T47D (cell line): ENCODE measurements around the gene GALNT17.

Experiments used
- DNase-seq, 2 experiments: peaks; one replicate each; pipeline versions ENCODE4 v3.0.0 to v3.0.0-alpha.2; 2011 to 2012; ENCODE audit warnings: low read depth in 1 of 2, low spot score in 1 of 2
- JUND ChIP-seq: IDR thresholded peaks from 2 replicates; pipeline ENCODE4 v1.6.1; 2012; ENCODE audit warnings: low read depth
- in situ Hi-C: cut with HindIII; loops from 2 replicates; pipeline ENCODE4 v1.10.0; 2016; ENCODE audit warnings: low sequenced_read_pairs, low pct_unique_long_range_greater_than_20kb

GALNT17 gene

GRCh38 chr7:71283802-71284201 is 151.9 kb downstream of the GALNT17 start:
- no peak for TF ChIP-seq JUND
- DNase-seq = no peak
- in situ Hi-C loops = no loop called here

GRCh38 chr7:71285571-71286145 is 153.7 kb downstream of the GALNT17 start:
- in situ Hi-C loops = no loop called here
- no peak for TF ChIP-seq JUND
- no peak for DNase-seq

- no peak for DNase-seq
- in situ Hi-C loops = no loop called here
- no peak for TF ChIP-seq JUND
Observed at GRCh38 chr7:71286336-71286735, 154.4 kb downstream of the GALNT17 start.

GRCh38 chr7:71286924-71287323 is 155.0 kb downstream of the GALNT17 start:
- no peak for DNase-seq
- no peak for TF ChIP-seq JUND
- in situ Hi-C loops = no loop called here

- in situ Hi-C loops = no loop called here
- no peak for DNase-seq
- TF ChIP-seq JUND = no peak
Observed at GRCh38 chr7:71290452-71290851, 158.5 kb downstream of the GALNT17 start.

GRCh38 chr7:71298378-71298777 is 166.4 kb downstream of the GALNT17 start:
- TF ChIP-seq JUND = no peak
- in situ Hi-C loops = no loop called here
- no peak for DNase-seq

GRCh38 chr7:71300086-71300485 is 168.1 kb downstream of the GALNT17 start:
- no peak for DNase-seq
- no peak for TF ChIP-seq JUND
- in situ Hi-C loops = no loop called here

- in situ Hi-C loops = no loop called here
- TF ChIP-seq JUND = no peak
- no peak for DNase-seq
Observed at GRCh38 chr7:71300603-71301002, 168.7 kb downstream of the GALNT17 start.

- no peak for TF ChIP-seq JUND
- in situ Hi-C loops = no loop called here
- DNase-seq = no peak
Observed at GRCh38 chr7:71301167-71301566, 169.2 kb downstream of the GALNT17 start.

GRCh38 chr7:71303566-71303965 is 171.6 kb downstream of the GALNT17 start:
- in situ Hi-C loops = no loop called here
- TF ChIP-seq JUND = no peak
- DNase-seq = no peak

- no peak for TF ChIP-seq JUND
- DNase-seq = no peak
- in situ Hi-C loops = no loop called here
Observed at GRCh38 chr7:71308096-71308495, 176.2 kb downstream of the GALNT17 start.

- in situ Hi-C loops = no loop called here
- no peak for TF ChIP-seq JUND
Observed at GRCh38 chr7:71311576-71311975, 179.6 kb downstream of the GALNT17 start.

GRCh38 chr7:71312755-71313490 is 181.0 kb downstream of the GALNT17 start:
- in situ Hi-C loops = no loop called here
- no peak for DNase-seq
- no peak for TF ChIP-seq JUND

More at GRCh38 chr7:71311576-71311975, 179.6 kb downstream of the GALNT17 start:
- no peak for DNase-seq
